Lung microvascular endothelial cell (primary cell): Measurements from ENCODE around the gene NSDHL. TPM values are rescaled to one million over a fixed set of nuclear protein-coding genes. Genes with fewer than 3 reads are reported as not detected.
"Not testable (repeated sequence)": the region's sequence is repeated elsewhere in the genome, so short reads cannot be mapped to it uniquely, and the experiment has no call there.

Experiments used
- DNase-seq, 2 donors: peaks; one replicate each; pipeline versions ENCODE4 v3.0.0 to v3.0.0-alpha.2; 2010; ENCODE audit warnings: low read depth in 2 of 2
- total RNA-seq: library from RNA; depleted of rRNA; stranded (reverse); fragments of >200 nt; gene quantifications from 2 replicates; pipeline ENCODE4 v1.2.1, GENCODE V29; 2014

The NSDHL gene
- total RNA-seq, 1 donor from 2014 or later: 13.7 TPM

- DNase-seq: no peak
Measured at GRCh38 chrX:152893980-152894610, 63.2 kb downstream of the NSDHL start.

GRCh38 chrX:152895121-152895520 is 64.3 kb downstream of the NSDHL start:
- DNase-seq: no peak

- peak in 1 of 2 donors; percentile 25 for DNase-seq
Measured at GRCh38 chrX:152895724-152896420, 65.0 kb downstream of the NSDHL start.

GRCh38 chrX:152896450-152896849 is 65.6 kb downstream of the NSDHL start:
- peak in 1 of 2 donors; percentile 74 for DNase-seq

DNA sequence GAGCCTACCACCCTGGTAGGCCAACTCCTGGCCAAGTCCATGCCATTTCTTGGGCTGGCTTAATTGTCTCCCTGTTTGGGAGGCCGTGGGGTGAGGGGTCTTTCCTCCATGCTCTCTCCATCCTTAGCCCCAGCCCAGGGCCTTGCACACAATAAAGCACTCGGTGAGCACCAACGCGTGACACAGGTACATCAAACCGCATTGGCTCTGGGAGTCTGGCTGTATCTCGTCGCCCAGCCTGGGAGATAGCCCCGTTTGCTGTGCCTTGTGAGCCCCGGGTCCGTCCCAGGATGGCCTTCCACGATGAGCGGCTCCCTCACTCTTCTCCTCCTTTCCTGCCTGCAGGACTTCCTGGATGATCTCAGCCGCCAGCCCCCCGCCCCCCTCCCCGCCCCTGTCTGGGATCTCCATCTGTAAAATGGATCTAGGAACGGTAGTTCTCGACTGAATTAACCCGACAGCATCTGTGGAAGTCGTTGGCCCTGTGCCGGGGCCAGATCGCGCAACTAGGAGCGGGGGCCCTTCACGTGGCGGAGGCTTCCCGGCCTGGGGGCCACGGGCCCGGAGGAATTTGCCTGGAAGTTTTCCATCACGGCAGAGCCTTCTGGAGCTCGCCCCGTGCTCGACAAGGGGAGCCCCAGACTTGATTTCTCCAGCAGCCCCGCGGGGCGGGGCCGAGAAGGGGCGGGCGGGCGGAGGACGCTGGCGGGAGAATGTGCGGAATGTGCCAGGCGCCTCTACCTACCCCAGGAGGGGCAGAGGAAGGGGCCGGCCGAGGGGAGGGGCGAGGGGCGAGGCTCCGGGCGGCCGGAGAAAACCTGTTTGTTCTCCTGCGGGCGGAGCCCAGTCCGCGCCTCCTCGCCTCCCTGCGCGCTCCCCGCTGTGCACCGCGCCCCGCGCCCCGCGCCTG is 66.6 kb downstream of the NSDHL start, which contains the start of gene ZNF185:
Gene ZNF185 (plus strand): TSS at position 846 of the 910 bp plus-strand sequence. CDS start 16,423 bp downstream, outside the sequence.
- DNase-seq: peak; percentile 35 to 46

DNA sequence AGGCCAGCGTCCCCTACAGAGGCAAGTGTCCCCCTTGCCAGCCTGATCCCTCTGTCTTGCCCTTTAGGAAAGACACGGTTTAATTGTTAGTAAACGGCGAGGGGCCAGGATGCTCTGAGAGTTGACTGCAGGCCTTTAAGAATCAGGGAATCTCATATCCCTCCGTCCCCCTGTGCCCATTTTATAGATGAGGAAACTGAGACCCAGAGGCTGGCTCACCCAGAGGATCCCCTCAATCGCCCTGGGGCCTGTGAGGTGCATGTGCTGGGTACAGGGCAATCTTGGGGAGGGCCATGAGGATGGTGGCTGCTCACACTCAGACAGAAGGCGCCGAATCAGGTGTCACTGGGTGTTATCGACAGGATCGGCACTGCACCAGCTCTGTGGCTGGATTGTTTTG is 67.6 kb downstream of the NSDHL start:
- DNase-seq: no peak

DNA sequence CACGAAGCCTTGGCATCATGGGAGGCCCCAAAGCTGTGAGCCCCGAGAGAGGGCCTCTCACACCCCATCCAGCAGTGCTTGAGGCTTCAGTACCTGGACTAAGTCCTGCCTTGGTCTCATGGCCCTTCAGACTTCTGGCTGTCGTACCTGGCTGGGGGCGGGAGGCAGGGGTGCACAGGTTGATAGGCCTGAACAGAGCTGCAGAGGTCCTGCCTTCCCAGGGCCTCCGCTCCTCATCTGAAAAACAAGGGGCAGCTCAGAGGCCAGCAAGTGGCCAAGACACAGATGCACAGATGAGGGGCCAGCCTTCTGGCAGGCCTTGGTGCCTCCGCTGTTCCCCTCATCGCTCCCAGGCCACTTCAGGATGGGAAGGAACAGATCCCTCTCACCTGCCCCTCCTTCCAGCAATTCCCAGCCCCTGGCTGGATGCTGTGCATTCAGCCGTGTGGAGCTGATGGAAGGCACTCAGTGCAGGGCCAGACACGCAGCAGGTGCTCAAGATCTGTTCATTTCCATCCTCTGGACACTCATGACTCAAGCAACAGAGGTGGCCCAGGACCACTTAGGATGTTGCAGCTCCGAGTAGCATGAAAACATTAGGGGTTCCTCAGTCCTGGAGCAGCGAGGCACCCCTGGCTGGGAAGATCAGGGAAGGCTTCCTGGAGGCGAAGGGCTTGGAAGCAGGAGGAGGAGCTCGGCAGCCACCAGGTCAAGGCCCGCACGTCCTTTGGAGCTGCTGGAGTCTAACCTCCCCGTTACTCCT is 68.4 kb downstream of the NSDHL start:
- no peak for DNase-seq

GRCh38 chrX:152899874-152900719 is 69.2 kb downstream of the NSDHL start:
- no peak for DNase-seq

DNA sequence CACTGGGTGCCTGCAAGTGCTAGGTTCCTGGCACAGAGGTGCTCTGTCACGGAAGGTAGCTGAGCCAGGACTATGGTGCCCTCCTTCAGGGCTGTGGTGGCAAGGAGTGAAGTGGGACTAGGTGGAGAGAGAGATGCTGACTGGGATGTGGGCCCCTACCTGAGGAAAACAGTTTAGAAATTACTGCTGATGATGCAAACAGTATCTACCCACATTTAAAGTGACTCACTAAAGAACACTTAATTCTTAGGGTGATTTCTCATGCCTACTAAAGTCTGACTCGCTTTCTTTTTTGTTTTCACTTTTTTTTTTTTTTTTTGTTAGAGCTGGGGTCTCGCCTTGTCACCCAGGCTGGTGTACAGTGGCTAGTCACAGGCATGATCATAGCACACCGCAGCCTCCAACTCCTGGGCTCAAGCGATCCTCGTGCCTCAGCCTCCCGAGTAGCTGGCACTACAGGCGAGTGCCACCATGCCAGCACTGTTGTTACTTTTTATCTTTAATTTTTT is 70.1 kb downstream of the NSDHL start:
- DNase-seq: no peak

DNA sequence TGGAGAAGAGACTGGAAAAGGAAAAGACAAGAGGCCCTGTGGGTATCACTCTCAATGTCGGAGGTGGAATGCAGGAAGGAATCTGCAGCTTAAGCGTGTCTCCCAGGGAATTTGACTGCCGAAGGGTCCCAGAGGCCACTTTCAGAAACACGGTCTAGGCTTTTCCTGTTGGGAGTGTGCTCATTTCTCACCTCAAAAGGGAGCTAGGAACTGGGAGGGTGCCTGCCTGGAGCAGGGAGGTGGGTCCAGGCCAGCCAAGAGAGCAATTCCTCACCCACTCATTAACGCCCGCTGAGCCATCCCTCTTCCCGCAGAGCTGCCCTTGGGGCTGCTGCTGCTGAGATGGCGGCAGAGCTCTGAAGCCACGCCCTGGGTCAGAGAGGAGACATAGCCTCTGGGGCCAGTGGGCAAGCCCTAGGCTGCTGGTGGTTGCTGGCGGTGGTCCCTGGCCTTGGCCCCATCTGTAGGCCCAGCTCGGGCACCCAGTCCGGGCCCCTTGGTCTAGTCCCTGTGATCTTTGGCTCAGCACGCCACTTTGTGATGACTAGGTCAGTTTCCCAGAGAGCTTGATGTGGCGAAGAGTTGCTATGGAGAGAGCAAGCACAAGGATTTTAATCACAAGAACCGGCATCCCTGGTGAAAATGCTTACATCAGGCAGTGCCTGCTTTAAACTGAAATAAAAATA is 71.1 kb downstream of the NSDHL start:
- DNase-seq: no peak

- DNase-seq: no peak
Measured at GRCh38 chrX:152902502-152902820, 71.6 kb downstream of the NSDHL start.

- no peak for DNase-seq
Measured at GRCh38 chrX:152903589-152903988, 72.7 kb downstream of the NSDHL start.

DNA sequence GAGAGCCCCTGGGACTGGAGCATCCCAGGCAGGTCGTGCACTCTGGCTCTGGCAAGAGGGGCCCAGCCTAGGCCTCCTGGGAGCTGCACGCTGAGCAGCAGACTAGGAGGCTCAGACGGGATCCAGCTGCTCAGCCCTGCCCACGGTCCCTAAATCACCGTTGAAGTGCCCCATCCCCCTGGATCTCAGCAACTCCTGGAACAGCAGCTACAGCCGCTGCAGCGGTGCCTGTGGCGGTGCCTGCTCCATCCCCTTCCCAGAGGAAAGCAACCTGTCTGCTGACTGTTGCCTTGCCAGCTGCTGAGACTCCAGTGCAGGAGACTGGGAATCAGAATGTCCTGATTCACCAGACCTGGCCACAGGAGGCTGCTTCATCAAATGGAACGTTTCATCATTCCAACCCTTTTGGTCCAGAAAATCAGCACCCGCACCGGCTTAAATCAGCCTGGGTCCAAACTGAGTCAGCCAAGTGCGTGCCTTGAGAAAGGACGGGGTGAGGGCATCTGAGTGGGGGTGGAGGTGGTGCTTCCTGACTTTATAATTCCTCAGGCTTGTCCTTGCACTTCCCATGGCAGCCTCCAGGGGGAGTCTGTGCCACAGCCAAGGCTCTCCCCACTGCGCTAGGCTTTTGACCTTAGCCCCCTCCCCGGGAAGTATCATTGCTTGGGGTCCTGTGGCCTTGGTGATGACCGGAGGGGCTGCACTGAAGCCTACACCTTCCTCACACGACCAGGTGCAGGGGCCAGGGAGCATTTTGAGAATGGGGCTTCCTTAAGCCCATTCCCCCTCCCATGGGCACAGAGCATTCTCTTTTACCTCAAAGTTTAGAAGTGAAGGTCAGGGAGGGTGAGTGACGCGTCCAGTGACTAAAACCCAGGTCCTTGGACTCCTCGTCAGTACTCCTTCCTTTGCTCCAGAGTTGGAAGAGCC is 73.6 kb downstream of the NSDHL start:
- peak; percentile 45 to 58 for DNase-seq

DNA sequence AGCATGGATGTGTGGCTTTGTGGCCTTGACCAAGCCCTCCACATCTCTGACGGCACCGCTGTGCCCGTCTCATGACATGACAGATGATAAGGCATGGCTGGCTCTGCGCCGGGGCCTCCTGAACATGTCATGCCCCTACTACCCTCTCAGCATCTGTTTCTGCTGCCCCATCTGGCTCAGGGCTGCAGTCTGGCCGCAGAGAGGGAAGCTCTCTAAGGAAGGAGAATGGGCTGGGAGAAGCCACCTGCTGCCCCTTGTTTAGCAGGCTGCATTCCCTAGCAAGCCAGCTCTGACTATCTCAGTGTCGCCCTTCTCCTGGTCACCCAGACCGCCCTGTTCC is 74.2 kb downstream of the NSDHL start:
- DNase-seq: no peak

DNA sequence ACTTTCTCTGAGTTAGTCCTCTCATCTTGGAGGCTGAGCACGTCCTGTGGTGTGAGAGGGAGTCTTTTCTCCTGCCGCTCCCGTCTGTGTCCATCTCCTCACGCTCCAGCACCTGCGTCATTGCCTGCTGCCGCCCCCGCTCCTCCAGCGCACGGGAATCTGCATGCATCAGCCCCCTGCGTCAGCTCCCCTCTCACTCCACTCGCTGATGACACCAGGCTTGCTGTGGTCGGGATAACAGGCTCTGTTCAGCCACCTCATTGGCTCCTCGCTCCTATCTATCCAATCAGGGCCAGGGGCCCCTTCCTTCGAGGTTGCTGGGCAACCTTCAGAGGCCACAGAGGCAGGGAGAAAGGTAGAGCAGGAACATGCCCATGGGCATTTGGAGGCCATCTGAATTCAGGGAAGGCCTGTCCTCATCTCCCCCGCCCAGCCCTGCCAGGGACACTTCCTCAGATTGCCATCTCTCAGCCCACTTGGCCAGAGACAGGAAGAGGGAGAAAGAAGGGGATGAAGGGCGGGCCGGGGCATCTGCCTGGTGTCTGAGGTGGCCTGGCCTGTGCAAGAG is 76.3 kb downstream of the NSDHL start:
- DNase-seq: no peak

GRCh38 chrX:152908486-152908885 is 77.6 kb downstream of the NSDHL start:
- no peak for DNase-seq

- not testable (repeated sequence) for DNase-seq
Measured at GRCh38 chrX:152910018-152910417, 79.2 kb downstream of the NSDHL start.

DNA sequence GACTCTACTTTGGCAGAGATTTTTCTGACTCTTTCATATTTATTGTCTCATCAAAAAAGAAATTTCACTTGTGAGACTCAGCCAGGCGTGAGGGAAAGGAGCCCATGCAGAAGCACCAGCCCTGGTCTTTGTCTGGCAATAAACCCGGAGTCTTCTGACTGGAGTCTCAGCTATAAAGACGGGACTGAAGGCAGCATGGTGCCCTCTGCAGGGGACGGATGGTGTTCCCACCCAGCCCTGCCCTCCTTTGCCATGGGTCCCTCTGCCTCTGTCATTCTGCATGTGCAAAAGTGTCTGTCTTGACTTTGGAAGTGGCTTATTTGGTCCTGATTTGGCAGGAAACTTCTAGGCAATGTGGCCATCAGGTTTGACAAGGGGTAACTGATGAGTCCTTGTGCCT is 81.2 kb downstream of the NSDHL start:
- DNase-seq: no peak
